Heart right ventricle (tissue), 16 donors: ENCODE results near the gene RUNDC3A. TPM values are rescaled to one million over a fixed set of nuclear protein-coding genes. Genes with fewer than 3 reads are reported as not detected.

Experiments
- ATAC-seq, 8 donors: fragments of 200-7000 bp; cut with Tn5 transposase; one replicate each; pipeline ENCODE4 v1.9.1; 2020; ENCODE audit warnings: mild to moderate bottlenecking in 8 of 8, moderate library complexity in 8 of 8, moderate number of reproducible peaks in 1 of 8
- DNase-seq, 2 donors: peaks; one replicate each; pipeline ENCODE4 v3.0.0-alpha.2; 2020
- H3K27ac ChIP-seq, 10 donors: fragments of 200-600 bp; sonication (generic) in 2 of 10; one replicate each; pipeline versions ENCODE4 v1.5.0 to v1.8.0; 2020 to 2022; ENCODE audit warnings: mild to moderate bottlenecking in 3 of 10
- H3K27me3 ChIP-seq, 7 donors: fragments of 200-600 bp; one replicate each; pipeline ENCODE4 v1.8.0; 2021 to 2022; ENCODE audit warnings: mild to moderate bottlenecking in 2 of 7
- H3K36me3 ChIP-seq, 9 donors: fragments of 200-600 bp; sonication (generic) in 1 of 9; one replicate each; pipeline versions ENCODE4 v1.5.0 to v1.8.0; 2020 to 2022; ENCODE audit warnings: mild to moderate bottlenecking in 2 of 9
- H3K4me1 ChIP-seq, 9 donors: fragments of 200-600 bp; sonication (generic) in 1 of 9; one replicate each; pipeline versions ENCODE4 v1.5.0 to v1.8.0; 2020 to 2022; ENCODE audit warnings: mild to moderate bottlenecking in 4 of 9
- H3K4me3 ChIP-seq, 10 donors: fragments of 200-600 bp; sonication (generic) in 2 of 10; one replicate each; pipeline versions ENCODE4 v1.5.0 to v1.8.0; 2020 to 2022; ENCODE audit warnings: mild to moderate bottlenecking in 7 of 10, moderate library complexity in 2 of 10
- H3K9me3 ChIP-seq, 11 donors: fragments of 200-600 bp in 10 of 11; sonication (generic) in 2 of 11; one replicate each; pipeline versions ENCODE4 v1.5.0 to v1.8.0; 2013 to 2022; ENCODE audit warnings: mild to moderate bottlenecking in 2 of 11, control low read depth in 1 of 11, moderate library complexity in 1 of 11
- WGBS, 2 donors: extraction: QIAGEN DNeasy Blood & Tissue Kit; methylation state at CpG; one replicate each; pipeline ENCODE4 v1.1.7; 2013; ENCODE audit warnings: inconsistent platforms in 1 of 2; 5-methylcytosine and 5-hydroxymethylcytosine counted together
- intact Hi-C, 10 donors: fragments of 100-400 bp; cut with DNase I; formaldehyde crosslinking; loops; one replicate each; pipeline versions ENCODE4 v1.11.1 to v1.14.2; 2022
- polyA plus RNA-seq, 2 donors: library from polyadenylated mRNA; stranded (reverse); fragments of 200-250 nt; gene quantifications; one replicate each; pipeline ENCODE4 v1.2.3, GENCODE V29; 2013
- total RNA-seq, 10 donors: library from RNA; stranded (reverse); fragmentation: NEBNext Ultra II Directional in 3 of 10; extraction: Animal tissue kit (Norgen Biotek cat#: 25700) in 3 of 10; gene quantifications; one replicate each; pipeline versions ENCODE4 v1.2.1 to v1.2.4, GENCODE V29; 2021 to 2023
- TF ChIP-seq, protein P1 (sequence below), 9 donors: fragments of 200-600 bp; sonication (generic) in 2 of 9; IDR thresholded peaks; one replicate each; pipeline versions ENCODE4 v1.5.0 to v1.8.0; 2021 to 2022; ENCODE audit warnings: antibody characterized with exemption in 9 of 9, mild to moderate bottlenecking in 5 of 9, moderate library complexity in 1 of 9
- donor health status: Arrhythmogenic right ventricular cardiomyopathy.
- donor health status: ischemic (EF 13 %, LVEDD 7.1; RV severe dilation, severe dysfunction).
- donor health status: healthy with polysubstance abuse.
- donor health status: DM: no; HTN: yes; CAD: no.
- donor health status: DM: no; HTN: no; CAD: no.
- donor health status: ischemic (EF 25% LVEDD 6.9; RV normal size, moderate dysfunction).
- donor health status: ischemic (EF 25% LVEDD 5.7; RV mildly dilated, moderate dysfunction).
- donor health status: healthy.
- donor health status: DM: yes; HTN: yes; CAD: no.
- donor health status: Ischemic cardiomyopathy.
- donor health status: ischemic (EF 35%, LVEDD 5.7; RV mildly dilated, moderate dysfunction).
- donor health status: nonischemic (EF 11% LVEDD 7.7; RV severe dilation, severe dysfunction).
- donor health status: DM: yes; HTN: yes; CAD: no.
- donor health status: PGD.
- donor health status: ischemic (EF 29% LVEDD 5.4; RV normal size, mild dysfunction).
- donor health status: nonischemic (EF 23%, LVEDD 6.1; RV moderate dilation, normal function).

The RUNDC3A gene
- total and polyA plus RNA-seq, 12 donors: 0.15 to 1.9 (median 0.54) TPM; not detected in 2

DNA sequence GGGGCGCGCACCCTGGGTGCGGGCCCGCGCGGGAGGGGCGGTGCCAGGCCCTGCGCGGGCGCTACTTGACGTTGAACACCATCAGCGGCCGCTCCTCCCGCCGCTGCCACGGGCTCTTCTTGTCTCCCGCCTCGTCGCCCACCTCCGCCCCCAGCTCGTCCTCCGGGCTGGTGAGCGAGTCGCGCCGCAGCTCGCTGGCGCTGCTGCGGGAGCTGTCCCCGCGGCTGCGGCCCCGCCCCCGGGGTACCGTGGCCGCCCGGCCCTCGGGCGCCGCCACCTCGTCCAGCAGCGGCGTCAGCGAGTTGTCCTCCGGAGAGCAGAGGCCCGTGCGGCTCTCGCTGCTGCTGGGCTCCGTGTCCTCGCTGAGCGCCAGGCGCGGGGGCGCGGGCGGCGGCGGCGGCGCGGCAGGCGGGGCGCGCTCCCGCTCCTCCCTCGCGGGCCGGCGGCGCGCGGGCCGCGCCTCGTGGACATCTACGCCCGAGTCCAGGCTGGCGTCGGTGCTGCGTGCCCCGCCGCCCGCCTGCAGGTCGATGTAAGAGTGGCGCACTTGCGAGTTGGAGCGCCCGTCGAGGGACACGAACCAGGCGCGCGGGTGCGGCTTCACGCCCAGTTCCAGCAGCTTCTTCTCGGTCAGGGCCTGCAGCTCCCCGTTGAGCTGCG, 45.4 kb downstream of the RUNDC3A start:
- intact Hi-C loops: loop anchor here in 1 of 10 donors (5.0 kb wide), 1 partner anchor 168 kb away; no protein-coding TSS in a partner anchor
- H3K27ac ChIP-seq: peak overlapping the region in 4 of 10 donors; percentile 23 to 60 (median 48)
- peak in 1 of 2 donors; percentile 54 for DNase-seq

DNA sequence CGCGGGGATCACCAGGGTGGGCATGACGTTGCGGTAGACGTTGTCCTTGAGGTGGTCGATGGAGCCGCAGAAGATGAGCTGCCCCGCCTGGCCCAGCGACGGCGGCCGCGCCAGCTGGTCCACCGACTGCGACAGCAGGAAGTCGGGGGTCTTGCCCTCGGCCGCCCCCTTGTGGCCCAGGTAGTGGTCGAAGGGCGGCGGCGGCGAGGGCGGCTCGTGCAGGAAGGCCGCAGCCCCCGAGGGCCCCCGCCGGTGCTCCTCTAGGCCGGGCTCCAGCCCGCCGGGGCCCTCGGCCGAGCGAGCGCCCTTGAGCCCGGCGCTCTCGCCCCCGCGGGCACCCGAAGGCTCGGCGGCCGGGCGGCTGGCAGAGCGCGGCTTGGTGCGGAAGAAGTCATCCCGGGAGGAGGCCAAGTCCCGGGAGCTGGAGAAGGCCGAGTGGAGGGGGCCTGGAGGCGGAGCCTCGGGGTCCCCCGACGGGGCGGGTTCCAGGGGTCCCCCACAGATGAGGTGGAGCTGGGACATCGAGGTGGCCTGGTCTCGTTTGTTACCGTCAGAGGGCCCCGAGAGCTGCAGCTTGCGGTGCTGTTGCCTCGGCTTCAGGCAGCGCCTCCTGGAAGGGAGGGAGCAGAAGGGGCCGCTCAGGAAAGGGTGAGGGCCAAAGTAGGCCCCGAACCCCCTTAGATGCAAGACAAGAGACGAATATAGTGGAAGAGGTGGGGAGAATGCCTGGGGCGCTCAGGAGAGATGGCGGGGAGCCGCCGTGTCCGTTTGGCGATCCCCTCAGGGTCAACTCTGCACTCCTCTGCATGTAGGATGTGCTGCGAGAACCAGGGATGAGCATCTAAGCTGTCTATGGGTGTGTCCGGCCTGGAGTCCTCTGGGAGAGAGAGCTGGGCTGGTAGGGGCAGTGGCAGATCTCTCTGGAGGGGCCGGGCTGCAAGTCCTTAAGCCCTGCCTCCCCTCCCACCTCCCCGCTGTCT, 46.5 kb downstream of the RUNDC3A start:
- Histone ChIP-seq H3K27me3 (no peaks in the 10 kb centered on the region), H3K9me3 (no peaks in the 10 kb centered on the region), H3K4me3 (peak overlapping the region in 4 of 10 donors; percentile 23 to 51 (median 30)), H3K27ac (peak overlapping the region in 1 of 10 donors; percentile 28), H3K4me1 (no peaks in the 10 kb centered on the region), H3K36me3 (peaks cover 0 to 34% (median 27%) of the 10 kb centered on the region in 9 donors)
- TF ChIP-seq, protein P1, sequence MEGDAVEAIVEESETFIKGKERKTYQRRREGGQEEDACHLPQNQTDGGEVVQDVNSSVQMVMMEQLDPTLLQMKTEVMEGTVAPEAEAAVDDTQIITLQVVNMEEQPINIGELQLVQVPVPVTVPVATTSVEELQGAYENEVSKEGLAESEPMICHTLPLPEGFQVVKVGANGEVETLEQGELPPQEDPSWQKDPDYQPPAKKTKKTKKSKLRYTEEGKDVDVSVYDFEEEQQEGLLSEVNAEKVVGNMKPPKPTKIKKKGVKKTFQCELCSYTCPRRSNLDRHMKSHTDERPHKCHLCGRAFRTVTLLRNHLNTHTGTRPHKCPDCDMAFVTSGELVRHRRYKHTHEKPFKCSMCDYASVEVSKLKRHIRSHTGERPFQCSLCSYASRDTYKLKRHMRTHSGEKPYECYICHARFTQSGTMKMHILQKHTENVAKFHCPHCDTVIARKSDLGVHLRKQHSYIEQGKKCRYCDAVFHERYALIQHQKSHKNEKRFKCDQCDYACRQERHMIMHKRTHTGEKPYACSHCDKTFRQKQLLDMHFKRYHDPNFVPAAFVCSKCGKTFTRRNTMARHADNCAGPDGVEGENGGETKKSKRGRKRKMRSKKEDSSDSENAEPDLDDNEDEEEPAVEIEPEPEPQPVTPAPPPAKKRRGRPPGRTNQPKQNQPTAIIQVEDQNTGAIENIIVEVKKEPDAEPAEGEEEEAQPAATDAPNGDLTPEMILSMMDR (IDR thresholded peaks at IDR 0.05): peak in 8 of 9 donors; percentile 29 to 58 (median 38)
- DNase-seq (peak in 1 of 2 donors; percentile 70), ATAC-seq (peak in 1 of 8 donors; percentile 16)
- intact Hi-C loops: loop anchor here in 1 of 10 donors (5.0 kb wide), 1 partner anchor 167 kb away; no protein-coding TSS in a partner anchor
- WGBS, 2 donors: 46 to 52% methylated on average over 69 to 77 of the region's 77 CpGs

More for the DNA sequence above, 45.4 kb downstream of the RUNDC3A start:
- 23 to 39% methylated on average over 87 to 98 of the region's 98 CpGs for WGBS, 2 donors
- TF ChIP-seq, protein P1 (IDR thresholded peaks at IDR 0.05): no peak
- Histone ChIP-seq H3K9me3 (no peaks in the 10 kb centered on the region), H3K4me1 (peaks cover 0 to 8% (median 0%) of the 10 kb centered on the region in 9 donors), H3K4me3 (peak overlapping the region in 9 of 10 donors; percentile 25 to 51 (median 40)), H3K27me3 (no peaks in the 10 kb centered on the region), H3K36me3 (peaks cover 0 to 44% (median 31%) of the 10 kb centered on the region in 9 donors)
- peak in 3 of 8 donors; percentile 21 to 41 (median 33) for ATAC-seq

DNA sequence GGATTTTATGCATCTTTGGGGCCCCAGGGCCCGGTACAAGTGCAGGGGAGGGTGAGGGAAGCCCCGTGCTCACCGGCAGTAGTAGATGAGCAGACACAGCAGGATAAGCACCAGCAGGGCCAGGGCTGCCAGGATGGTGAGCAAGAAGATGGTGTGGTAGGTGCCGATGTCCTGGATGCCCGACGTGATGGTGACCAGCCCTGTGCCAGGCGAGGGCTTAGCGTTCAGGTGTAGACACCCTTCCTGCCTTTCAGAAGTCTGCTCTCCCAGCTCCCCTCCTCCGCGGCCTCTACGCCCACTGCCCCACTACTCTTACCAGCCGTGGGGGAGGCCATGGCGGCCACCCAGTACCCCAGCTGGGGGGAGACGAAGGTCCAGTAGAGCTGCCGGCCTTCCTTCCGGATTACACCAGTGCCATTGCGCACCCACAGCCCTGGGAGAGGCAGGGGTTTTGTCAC, 47.3 kb downstream of the RUNDC3A start:
- intact Hi-C loops: no loop called here
- Histone ChIP-seq H3K27ac (no peak overlapping the region), H3K9me3 (no peaks in the 10 kb centered on the region), H3K4me3 (no peak overlapping the region), H3K36me3 (peaks cover 0 to 26% (median 20%) of the 10 kb centered on the region in 9 donors), H3K27me3 (no peaks in the 10 kb centered on the region), H3K4me1 (peaks cover 0 to under 1% (median 0%) of the 10 kb centered on the region in 9 donors)
- no peak for DNase-seq
- ATAC-seq: no peak
- 87 to 91% methylated on average over 17 of the region's 17 CpGs for WGBS, 2 donors
- TF ChIP-seq, protein P1 (IDR thresholded peaks at IDR 0.05): no peak

DNA sequence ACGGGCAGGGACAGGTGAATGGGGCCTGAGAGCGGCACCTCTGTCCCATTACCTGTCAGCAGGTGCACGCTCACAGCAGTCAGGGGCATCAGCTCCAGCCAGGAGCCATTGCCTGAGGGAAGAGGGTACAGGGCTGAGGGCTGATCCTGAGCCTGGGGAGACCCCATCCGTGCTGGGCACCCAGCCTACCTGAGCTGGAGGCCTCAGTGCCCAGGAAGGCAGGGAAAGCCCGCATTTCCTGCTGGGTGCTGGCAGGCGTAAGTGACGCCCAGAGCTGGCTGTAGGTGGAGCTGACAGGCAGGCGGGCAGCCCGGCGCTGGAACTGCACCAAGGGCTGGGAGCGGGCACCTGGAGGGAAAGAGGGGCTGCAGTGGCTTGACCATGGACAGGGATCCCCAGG, 47.8 kb downstream of the RUNDC3A start:
- TF ChIP-seq, protein P1 (IDR thresholded peaks at IDR 0.05): no peak
- ATAC-seq (no peak), DNase-seq (no peak)
- H3K9me3 ChIP-seq: no peaks in the 10 kb centered on the region
- no peak overlapping the region for H3K27ac ChIP-seq
- H3K27me3 ChIP-seq: peaks cover 0 to under 1% (median 0%) of the 10 kb centered on the region in 7 donors
- 94 to 95% methylated on average over 11 of the region's 11 CpGs for WGBS, 2 donors
- peaks cover 0 to 6% (median 0%) of the 10 kb centered on the region in 9 donors for H3K4me1 ChIP-seq
- H3K4me3 ChIP-seq: no peak overlapping the region
- intact Hi-C loops: no loop called here
- H3K36me3 ChIP-seq: peaks cover 0 to 20% (median 16%) of the 10 kb centered on the region in 9 donors
